NCI-H2196 treated with DMSO at 0.1 percent for 48 hours (cell line): ENCODE data around the gene HLF.

Source experiments
- DNase-seq: peaks from one replicate; lab custom pipeline; 2025; ENCODE audit not compliant: unreplicated experiment; lab: John Stamatoyannopoulos, UW

Gene HLF

GRCh38 chr17:55274355-55275255 lies 9.8 kb downstream of the HLF start:
- no peak for DNase-seq

- no peak for DNase-seq
These were observed 11.4 kb downstream of the HLF start for GRCh38 chr17:55275894-55276804.

GRCh38 chr17:55278173-55278961 lies 13.6 kb downstream of the HLF start:
- no peak for DNase-seq

GRCh38 chr17:55279203-55279602 lies 14.4 kb downstream of the HLF start:
- no peak for DNase-seq

- DNase-seq = no peak
These were observed 15.0 kb downstream of the HLF start for GRCh38 chr17:55279788-55280187.

- DNase-seq = no peak
These were observed 15.5 kb downstream of the HLF start for GRCh38 chr17:55280212-55280611.

- DNase-seq = no peak
These were observed 17.1 kb downstream of the HLF start for GRCh38 chr17:55281649-55282378.

- DNase-seq = no peak
These were observed 17.6 kb downstream of the HLF start for GRCh38 chr17:55282379-55282702.

- no peak for DNase-seq
These were observed 18.0 kb downstream of the HLF start for GRCh38 chr17:55282741-55283140.

GRCh38 chr17:55283256-55283965 lies 18.7 kb downstream of the HLF start:
- DNase-seq = no peak

- no peak for DNase-seq
These were observed 19.5 kb downstream of the HLF start for GRCh38 chr17:55284001-55284884.

- DNase-seq = no peak
These were observed 20.2 kb downstream of the HLF start for GRCh38 chr17:55284944-55285339.

GRCh38 chr17:55285340-55286301 lies 20.9 kb downstream of the HLF start:
- peak; percentile 31 for DNase-seq

GRCh38 chr17:55286681-55287589 lies 22.2 kb downstream of the HLF start:
- no peak for DNase-seq

GRCh38 chr17:55288356-55289105 lies 23.8 kb downstream of the HLF start:
- no peak for DNase-seq

- DNase-seq = no peak
These were observed 24.3 kb downstream of the HLF start for GRCh38 chr17:55289106-55289446.
